ENCODE measurements around the gene CLCA4. TPM values are rescaled to one million over a fixed set of nuclear protein-coding genes. Genes with fewer than 3 reads are reported as not detected.

The CLCA4 gene
- total RNA-seq, 2 experiments from 2014 or later = not detected

GRCh38 chr1:86503406-86504136 lies 43.3 kb upstream of the CLCA4 start:
- DNase-seq (peak in 1 of 14 experiments; percentile 12), ATAC-seq (ENCODE audit: poor library complexity) (peak; percentile 14)
- Histone ChIP-seq H3K4me1 (ENCODE audit: insufficient read depth, low read length) (peaks cover 7% of the 10 kb centered on the region), H3K9me3 (ENCODE audit: control insufficient read depth in 1 of 2, insufficient read depth in 1 of 2, low read length in 2 of 2) (no peaks in the 10 kb centered on the region), H3K27me3 (ENCODE audit: control insufficient read depth in 1 of 2, insufficient read depth in 2 of 2, low read length in 2 of 2) (peaks cover 0 to 2% of the 10 kb centered on the region in 2 experiments), H3K27ac (ENCODE audit: low read depth in 1 of 2, low read length in 2 of 2) (no peak overlapping the region), H3K4me3 (ENCODE audit: low read length) (peak overlapping the region; percentile 13), H3K36me3 (ENCODE audit: insufficient read depth, low read length) (no peaks in the 10 kb centered on the region)
- peak overlapping the region; percentile 38 for H3K4me3 Mint-ChIP-seq
- ChIA-PET POLR2A (no interaction called here), CTCF (interaction anchor here (1.5 to 3.5 kb wide), 2 partner anchors 14 to 201 kb away, joined by 5 to 12 read pairs; partner anchors contain the start of gene SH3GLB1)
- H3K4me1 Mint-ChIP-seq (ENCODE audit: low read depth) = peaks cover 17% of the 10 kb centered on the region
- H3K9me3 Mint-ChIP-seq = no peaks in the 10 kb centered on the region
- no peak for TF ChIP-seq CTCF (IDR thresholded peaks at IDR 0.05)
- no peaks in the 10 kb centered on the region for H3K36me3 Mint-ChIP-seq (ENCODE audit: low read depth)
- peaks cover 18% of the 10 kb centered on the region for H3K27me3 Mint-ChIP-seq
- intact Hi-C loops (cut with DNase I, micrococcal nuclease) = loop anchor here (1.0 to 10.0 kb wide), 5 partner anchors 81 to 239 kb away; partner anchors contain the start of genes CLCA2 (in 1 of the 2) and SH3GLB1 (in 1 of the 2)
- no peak overlapping the region for H3K27ac Mint-ChIP-seq

GRCh38 chr1:86504137-86504479 lies 42.8 kb upstream of the CLCA4 start:
- intact Hi-C loops (cut with DNase I, micrococcal nuclease) = loop anchor here in 1 of 2 experiments (5.0 to 10.0 kb wide), 3 partner anchors 82 to 238 kb away; partner anchors contain the start of genes CLCA2 and SH3GLB1
- H3K27me3 Mint-ChIP-seq = peaks cover 16% of the 10 kb centered on the region
- Histone ChIP-seq H3K27me3 (ENCODE audit: control insufficient read depth in 1 of 2, insufficient read depth in 2 of 2, low read length in 2 of 2) (no peaks in the 10 kb centered on the region), H3K4me1 (ENCODE audit: insufficient read depth, low read length) (peaks cover 7% of the 10 kb centered on the region), H3K4me3 (ENCODE audit: low read length) (peak overlapping the region; percentile 13), H3K9me3 (ENCODE audit: control insufficient read depth in 1 of 2, insufficient read depth in 1 of 2, low read length in 2 of 2) (no peaks in the 10 kb centered on the region), H3K36me3 (ENCODE audit: insufficient read depth, low read length) (no peaks in the 10 kb centered on the region), H3K27ac (ENCODE audit: low read depth in 1 of 2, low read length in 2 of 2) (no peak overlapping the region)
- H3K9me3 Mint-ChIP-seq = no peaks in the 10 kb centered on the region
- H3K4me1 Mint-ChIP-seq (ENCODE audit: low read depth) = peaks cover 17% of the 10 kb centered on the region
- no peak for DNase-seq
- no peaks in the 10 kb centered on the region for H3K36me3 Mint-ChIP-seq (ENCODE audit: low read depth)
- peak; percentile 25 for ATAC-seq (ENCODE audit: poor library complexity)
- H3K27ac Mint-ChIP-seq = no peak overlapping the region
- CTCF ChIA-PET = interaction anchor here (0.6 to 3.5 kb wide), 3 partner anchors 14 to 201 kb away, joined by 5 to 12 read pairs (median 5); partner anchors contain the start of gene SH3GLB1
- POLR2A ChIA-PET = interaction anchor here (0.9 kb wide), 1 partner anchor 108 kb away, joined by 3 read pairs; the partner anchor contains the start of gene ODF2L
- no peak for TF ChIP-seq CTCF (IDR thresholded peaks at IDR 0.05)
- H3K4me3 Mint-ChIP-seq = peak overlapping the region; percentile 38

- DNase-seq (no peak), ATAC-seq (ENCODE audit: poor library complexity) (no peak)
- intact Hi-C loops (cut with DNase I, micrococcal nuclease) = loop anchor here in 1 of 2 experiments (5.0 to 10.0 kb wide), 3 partner anchors 83 to 237 kb away; partner anchors contain the start of genes CLCA2 and SH3GLB1
- ChIA-PET POLR2A (interaction anchor here (0.9 to 1.0 kb wide), 2 partner anchors 109 to 121 kb away, joined by 3 read pairs; partner anchors contain the start of gene ODF2L), CTCF (interaction anchor here (0.6 to 3.5 kb wide), 6 partner anchors 11 to 200 kb away, joined by 3 to 12 read pairs (median 5); partner anchors contain the start of gene SH3GLB1)
- Histone ChIP-seq H3K4me3 (ENCODE audit: low read length) (no peak overlapping the region), H3K36me3 (ENCODE audit: insufficient read depth, low read length) (no peaks in the 10 kb centered on the region), H3K4me1 (ENCODE audit: insufficient read depth, low read length) (peaks cover 7% of the 10 kb centered on the region), H3K27ac (ENCODE audit: low read depth in 1 of 2, low read length in 2 of 2) (no peak overlapping the region), H3K9me3 (ENCODE audit: control insufficient read depth in 1 of 2, insufficient read depth in 1 of 2, low read length in 2 of 2) (no peaks in the 10 kb centered on the region), H3K27me3 (ENCODE audit: control insufficient read depth in 1 of 2, insufficient read depth in 2 of 2, low read length in 2 of 2) (no peaks in the 10 kb centered on the region)
- Mint-ChIP-seq H3K4me3 (no peak overlapping the region), H3K27me3 (peaks cover 16% of the 10 kb centered on the region), H3K4me1 (ENCODE audit: low read depth) (peaks cover 17% of the 10 kb centered on the region), H3K9me3 (no peaks in the 10 kb centered on the region), H3K27ac (no peak overlapping the region), H3K36me3 (ENCODE audit: low read depth) (no peaks in the 10 kb centered on the region)
- TF ChIP-seq CTCF (IDR thresholded peaks at IDR 0.05) = no peak
These were observed 41.8 kb upstream of the CLCA4 start for GRCh38 chr1:86504895-86505563.
